IMR-90 (cell line): ENCODE measurements around the gene LIMK2. TPM values are rescaled to one million over a fixed set of nuclear protein-coding genes. Genes with fewer than 3 reads are reported as not detected.
"Not testable (repeated sequence)": the region's sequence is repeated elsewhere in the genome, so short reads cannot be mapped to it uniquely, and the experiment has no call there.

ENCODE experiments used
- ATAC-seq: fragments of 200-7000 bp; cut with Tn5 transposase; 2 replicates; pipeline ENCODE4 v1.9.1; 2020; ENCODE audit warnings: low read depth, mild to moderate bottlenecking, moderate library complexity
- BruUV-seq: library from RNA; stranded (reverse); fragments of 400-500 nt; replicated peaks from 2 replicates; lab custom pipeline; 2021; lab: Mats Ljungman, UMichigan
- CTCF ChIA-PET: fragments of 300-600 bp; formaldehyde crosslinking; extraction: SDS; loops from one replicate; lab custom pipeline; 2021; ENCODE audit warnings: antibody characterized with exemption; lab: Yijun Ruan, JAX
- POLR2A ChIA-PET: fragments of 300-600 bp; sonication (Branson Sonifier 250); formaldehyde crosslinking; loops from one replicate; lab custom pipeline; 2022; ENCODE audit warnings: antibody characterized with exemption; ENCODE audit not compliant: unreplicated experiment; lab: Charles Lee
- DNase-seq: peaks from one replicate; pipeline ENCODE4 v3.0.0; 2013
- H2AFZ ChIP-seq: replicated peaks from 2 replicates; pipeline ENCODE3; 2013; ENCODE audit warnings: low read length, mild to moderate bottlenecking; ENCODE audit not compliant: poor library complexity
- H2AK5ac ChIP-seq: 2 replicates; pipeline ENCODE4 v1.6.1; 2013; ENCODE audit warnings: low read depth, low read length, inconsistent platforms
- H2AK9ac ChIP-seq: replicated peaks from 2 replicates; pipeline ENCODE3; 2013; ENCODE audit warnings: mild to moderate bottlenecking, low read depth, low read length, moderate library complexity; ENCODE audit not compliant: poor library complexity
- H2BK120ac ChIP-seq: 2 replicates; pipeline ENCODE4 v1.6.1; 2013; ENCODE audit warnings: low read depth, low read length, inconsistent platforms
- H2BK15ac ChIP-seq: 3 replicates; pipeline ENCODE4 v1.6.1; 2013; ENCODE audit warnings: low read depth, low read length, inconsistent platforms
- H2BK20ac ChIP-seq: 2 replicates; pipeline ENCODE4 v1.6.1; 2013; ENCODE audit warnings: low read depth, mild to moderate bottlenecking, inconsistent platforms, low read length, moderate library complexity
- H2BK5ac ChIP-seq: 2 replicates; pipeline ENCODE4 v1.6.1; 2013; ENCODE audit warnings: mild to moderate bottlenecking, low read depth, low read length, inconsistent platforms; ENCODE audit not compliant: poor library complexity, severe bottlenecking
- H3K14ac ChIP-seq: replicated peaks from 2 replicates; pipeline ENCODE4 v1.6.1; 2013; ENCODE audit warnings: low read depth, low read length, inconsistent platforms
- H3K18ac ChIP-seq: 2 replicates; pipeline ENCODE4 v1.6.1; 2013; ENCODE audit warnings: low read depth, low read length, control low read depth
- H3K23ac ChIP-seq: 2 replicates; pipeline ENCODE4 v1.6.1; 2013; ENCODE audit warnings: low read depth, low read length, inconsistent platforms
- H3K27ac ChIP-seq: 2 replicates; pipeline ENCODE4 v1.5.1; 2013; ENCODE audit warnings: mild to moderate bottlenecking, control low read depth, low read length; ENCODE audit not compliant: insufficient read depth
- H3K27me3 ChIP-seq: 2 replicates; pipeline ENCODE4 v1.6.1; 2013; ENCODE audit warnings: low read length; ENCODE audit not compliant: control insufficient read depth, insufficient read depth
- H3K36me3 ChIP-seq: 2 replicates; pipeline ENCODE4 v1.6.1; 2013; ENCODE audit warnings: low read length, mixed read lengths; ENCODE audit not compliant: control insufficient read depth, insufficient read depth
- H3K4ac ChIP-seq: 2 replicates; pipeline ENCODE4 v1.6.1; 2013; ENCODE audit warnings: low read depth, low read length, inconsistent platforms
- H3K4me1 ChIP-seq: 2 replicates; pipeline ENCODE4 v1.6.1; 2013; ENCODE audit warnings: low read length, mixed read lengths; ENCODE audit not compliant: control insufficient read depth, insufficient read depth
- H3K4me2 ChIP-seq: 2 replicates; pipeline ENCODE4 v1.6.1; 2013; ENCODE audit warnings: low read depth, mild to moderate bottlenecking, control low read depth, low read length, moderate library complexity
- H3K4me3 ChIP-seq: 2 replicates; pipeline ENCODE4 v1.5.1; 2013; ENCODE audit warnings: low read depth, mild to moderate bottlenecking, control low read depth, low read length, moderate library complexity; ENCODE audit not compliant: insufficient read depth
- H3K56ac ChIP-seq: 2 replicates; pipeline ENCODE4 v1.6.1; 2013; ENCODE audit warnings: low read length, inconsistent platforms; ENCODE audit not compliant: insufficient read depth; ENCODE audit errors: extremely low read depth
- H3K79me1 ChIP-seq, 2 experiments: 2 replicates each; pipeline ENCODE4 v1.6.1; 2013; ENCODE audit warnings: low read length in 2 of 2, inconsistent platforms in 1 of 2, low read depth in 1 of 2
- H3K9ac ChIP-seq: 2 replicates; pipeline ENCODE4 v1.6.1; 2013; ENCODE audit warnings: low read depth, low read length, control low read depth
- H3K9me1 ChIP-seq: 2 replicates; pipeline ENCODE4 v1.6.1; 2013; ENCODE audit warnings: low read length, inconsistent platforms; ENCODE audit not compliant: insufficient read depth
- H3K9me3 ChIP-seq: 2 replicates; pipeline ENCODE4 v1.6.1; 2013; ENCODE audit warnings: low read length; ENCODE audit not compliant: control insufficient read depth, insufficient read depth
- H4K20me1 ChIP-seq: 2 replicates; pipeline ENCODE4 v1.6.1; 2013; ENCODE audit warnings: low read length, inconsistent platforms; ENCODE audit not compliant: insufficient read depth
- H4K5ac ChIP-seq: 2 replicates; pipeline ENCODE4 v1.6.1; 2013; ENCODE audit warnings: mild to moderate bottlenecking, low read depth, low read length, control low read depth
- H4K8ac ChIP-seq, 2 experiments: 2 replicates each; pipeline ENCODE4 v1.6.1; 2013; ENCODE audit warnings: low read depth in 2 of 2, low read length in 2 of 2, control low read depth in 1 of 2, inconsistent platforms in 1 of 2
- H4K91ac ChIP-seq: 2 replicates; pipeline ENCODE4 v1.6.1; 2013; ENCODE audit warnings: low read depth, low read length, inconsistent platforms; ENCODE audit not compliant: insufficient read depth
- WGBS, 2 experiments: methylation state at CpG; one replicate each; pipeline versions ENCODE4 v1.1.5 to v1.1.7; 2013; ENCODE audit warnings: missing lambda C conversion rate in 2 of 2; ENCODE audit not compliant: insufficient read length in 1 of 2; ENCODE audit errors: extremely low coverage in 2 of 2; 5-methylcytosine and 5-hydroxymethylcytosine counted together
- dilution Hi-C: fragments of 300-500 bp; cut with HindIII; formaldehyde crosslinking; loops from one replicate; pipeline ENCODE4 v1.14.3; 2018; ENCODE audit warnings: low sequenced_read_pairs; ENCODE audit not compliant: unreplicated experiment
- in situ Hi-C: fragments of 300-500 bp; cut with MboI; formaldehyde crosslinking; loops from 3 replicates; pipeline ENCODE4 v1.14.3; 2019; ENCODE audit warnings: low sequenced_read_pairs, inconsistent platforms, mixed read lengths
- intact Hi-C: fragments of 100-400 bp; cut with micrococcal nuclease; formaldehyde crosslinking; loops from 2 replicates; pipeline ENCODE4 v1.10.0; 2022
- polyA plus RNA-seq, 3 experiments: library from polyadenylated mRNA; depleted of rRNA; stranded (reverse); fragments of >200 nt; gene quantifications; 2 replicates each; pipeline ENCODE4 v1.2.3, GENCODE V29; 2012; ENCODE audit warnings: low replicate concordance in 1 of 3
- total RNA-seq: library from RNA; depleted of rRNA; stranded (reverse); fragments of >200 nt; gene quantifications from 2 replicates; pipeline ENCODE4 v1.2.3, GENCODE V29; 2012

The LIMK2 gene
- total and polyA plus RNA-seq, 2 of the 4 experiments (the other 2 are of a cell fraction) = 14.5 to 31.9 TPM

GRCh38 chr22:31224691-31225090 lies 12.6 kb downstream of the LIMK2 start:
- dilution Hi-C loops, in situ Hi-C loops: not testable (repeated sequence)

More at GRCh38 chr22:31224691-31225090, 12.6 kb downstream of the LIMK2 start:
- H3K23ac ChIP-seq, H2AFZ ChIP-seq, H2BK20ac ChIP-seq, H4K8ac ChIP-seq, H4K20me1 ChIP-seq, H3K56ac ChIP-seq, H3K4ac ChIP-seq, H3K4me3 ChIP-seq, H3K36me3 ChIP-seq, H2AK9ac ChIP-seq, H3K14ac ChIP-seq, CTCF ChIA-PET, BruUV-seq, intact Hi-C loops, H2AK5ac ChIP-seq, H2BK15ac ChIP-seq, H3K4me1 ChIP-seq, H2BK5ac ChIP-seq, H2BK120ac ChIP-seq, DNase-seq, H3K18ac ChIP-seq, H3K9ac ChIP-seq, ATAC-seq, H3K4me2 ChIP-seq, H4K5ac ChIP-seq, H4K91ac ChIP-seq, H3K27ac ChIP-seq, H3K9me3 ChIP-seq, H3K27me3 ChIP-seq: not testable (repeated sequence)
- peaks cover 18% of the 10 kb centered on the region for H3K9me1 ChIP-seq
- POLR2A ChIA-PET = interaction anchor here (0.6 kb wide), 1 partner anchor 117 kb away, joined by 3 read pairs; the partner anchor contains the start of gene SELENOM
- peaks cover 31 to 49% of the 10 kb centered on the region in 2 experiments for H3K79me1 ChIP-seq
- 100% methylated on average over 2 of the region's 4 CpGs; no CpG with 5 or more reads in 1 of the 2 experiments for whole genome bisulfite sequencing, 2 experiments
